ENCODE data around the gene LRRC40.

GRCh38 chr1:70247768-70248167, 42.4 kb upstream of the LRRC40 start:
- no peak for TF ChIP-seq YY1 (tag by site-specific recombination; IDR thresholded peaks at IDR 0.05)
- no peak for TF ChIP-seq ZNF114 (tag by site-specific recombination; IDR thresholded peaks at IDR 0.05)
- TF ChIP-seq, protein P1, sequence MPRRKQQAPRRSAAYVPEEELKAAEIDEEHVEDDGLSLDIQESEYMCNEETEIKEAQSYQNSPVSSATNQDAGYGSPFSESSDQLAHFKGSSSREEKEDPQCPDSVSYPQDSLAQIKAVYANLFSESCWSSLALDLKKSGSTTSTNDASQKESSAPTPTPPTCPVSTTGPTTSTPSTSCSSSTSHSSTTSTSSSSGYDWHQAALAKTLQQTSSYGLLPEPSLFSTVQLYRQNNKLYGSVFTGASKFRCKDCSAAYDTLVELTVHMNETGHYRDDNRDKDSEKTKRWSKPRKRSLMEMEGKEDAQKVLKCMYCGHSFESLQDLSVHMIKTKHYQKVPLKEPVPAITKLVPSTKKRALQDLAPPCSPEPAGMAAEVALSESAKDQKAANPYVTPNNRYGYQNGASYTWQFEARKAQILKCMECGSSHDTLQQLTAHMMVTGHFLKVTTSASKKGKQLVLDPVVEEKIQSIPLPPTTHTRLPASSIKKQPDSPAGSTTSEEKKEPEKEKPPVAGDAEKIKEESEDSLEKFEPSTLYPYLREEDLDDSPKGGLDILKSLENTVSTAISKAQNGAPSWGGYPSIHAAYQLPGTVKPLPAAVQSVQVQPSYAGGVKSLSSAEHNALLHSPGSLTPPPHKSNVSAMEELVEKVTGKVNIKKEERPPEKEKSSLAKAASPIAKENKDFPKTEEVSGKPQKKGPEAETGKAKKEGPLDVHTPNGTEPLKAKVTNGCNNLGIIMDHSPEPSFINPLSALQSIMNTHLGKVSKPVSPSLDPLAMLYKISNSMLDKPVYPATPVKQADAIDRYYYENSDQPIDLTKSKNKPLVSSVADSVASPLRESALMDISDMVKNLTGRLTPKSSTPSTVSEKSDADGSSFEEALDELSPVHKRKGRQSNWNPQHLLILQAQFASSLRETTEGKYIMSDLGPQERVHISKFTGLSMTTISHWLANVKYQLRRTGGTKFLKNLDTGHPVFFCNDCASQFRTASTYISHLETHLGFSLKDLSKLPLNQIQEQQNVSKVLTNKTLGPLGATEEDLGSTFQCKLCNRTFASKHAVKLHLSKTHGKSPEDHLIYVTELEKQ (tag by site-specific recombination; IDR thresholded peaks at IDR 0.05; ENCODE audit: borderline replicate concordance) = peak; percentile 66; the same call in 1 of the 2 replicates
- no peak for TF ChIP-seq TCF7L2 (IDR thresholded peaks at IDR 0.05; ENCODE audit: borderline replicate concordance, low read depth, low read length)
- TF ChIP-seq CTCF (tag by site-specific recombination; IDR thresholded peaks at IDR 0.05) = no peak
- no peak for TF ChIP-seq ZNF530 (tag by site-specific recombination; IDR thresholded peaks at IDR 0.05; ENCODE audit: low read depth)
- TF ChIP-seq ZNF776 (tag by site-specific recombination; IDR thresholded peaks at IDR 0.05; ENCODE audit: borderline replicate concordance) = no peak
- TF ChIP-seq ZNF19 (tag by site-specific recombination; IDR thresholded peaks at IDR 0.05; ENCODE audit: low read depth) = no peak
- no peak for TF ChIP-seq ZNF670 (tag by site-specific recombination; IDR thresholded peaks at IDR 0.05; ENCODE audit: low read depth)

Measured in HEK293 (cell line).